Stimulated activated CD8-positive, alpha-beta memory T cell treated with anti-CD3 and anti-CD28 coated beads, Interleukin-4, amount 100 ng/mL, for 48 hours (primary cell): Measurements from ENCODE around the gene ACP4.
"Not testable (repeated sequence)": the region's sequence is repeated elsewhere in the genome, so short reads cannot be mapped to it uniquely, and the experiment has no call there.

Experiments
- DNase-seq: peaks from one replicate; pipeline ENCODE4 v3.0.0-alpha.2; 2020

Gene ACP4

GRCh38 chr19:50797781-50798658 lies 7.8 kb downstream of the ACP4 start:
- DNase-seq, result no peak

- DNase-seq, result no peak
These were observed 8.7 kb downstream of the ACP4 start for GRCh38 chr19:50798659-50799546.

GRCh38 chr19:50799547-50799851 lies 9.3 kb downstream of the ACP4 start:
- no peak for DNase-seq

GRCh38 chr19:50801107-50801506 lies 10.9 kb downstream of the ACP4 start:
- DNase-seq, result no peak

GRCh38 chr19:50803633-50804419 lies 13.6 kb downstream of the ACP4 start:
- peak; percentile 62 for DNase-seq

GRCh38 chr19:50804420-50805272 lies 14.4 kb downstream of the ACP4 start:
- DNase-seq, result peak; percentile 99

GRCh38 chr19:50808856-50809255 lies 18.6 kb downstream of the ACP4 start:
- no peak for DNase-seq

GRCh38 chr19:50811622-50812238 lies 21.5 kb downstream of the ACP4 start:
- DNase-seq, result not testable (repeated sequence)

GRCh38 chr19:50812474-50812873 lies 22.3 kb downstream of the ACP4 start:
- DNase-seq, result no peak

GRCh38 chr19:50814883-50815282 lies 24.7 kb downstream of the ACP4 start:
- no peak for DNase-seq

GRCh38 chr19:50815439-50815838 lies 25.2 kb downstream of the ACP4 start:
- no peak for DNase-seq

- DNase-seq, result peak; percentile 87
These were observed 28.0 kb downstream of the ACP4 start for GRCh38 chr19:50817941-50818858.

- no peak for DNase-seq
These were observed 28.8 kb downstream of the ACP4 start for GRCh38 chr19:50818859-50819472.

- no peak for DNase-seq
These were observed 29.4 kb downstream of the ACP4 start for GRCh38 chr19:50819636-50820035.

- no peak for DNase-seq
These were observed 29.9 kb downstream of the ACP4 start for GRCh38 chr19:50820086-50820485.

- DNase-seq, result no peak
These were observed 30.5 kb downstream of the ACP4 start for GRCh38 chr19:50820549-50821247.

GRCh38 chr19:50821248-50821612 lies 31.0 kb downstream of the ACP4 start:
- no peak for DNase-seq

GRCh38 chr19:50821622-50822021 lies 31.4 kb downstream of the ACP4 start:
- no peak for DNase-seq

- no peak for DNase-seq
These were observed 32.5 kb downstream of the ACP4 start for GRCh38 chr19:50822661-50823208.
